ENCODE measurements around the gene FARP2.
A peak's percentile ranks its signal among the peaks of the same experiment; 100 is the strongest.
"Not testable (repeated sequence)": the region's sequence is repeated elsewhere in the genome, so short reads cannot be mapped to it uniquely, and the experiment has no call there.

Gene FARP2

GRCh38 chr2:241392753-241393152 lies 36.7 kb downstream of the FARP2 start:
- H3K27me3 Mint-ChIP-seq, DNase-seq, H3K4me3 Mint-ChIP-seq, H3K9me3 Mint-ChIP-seq: not testable (repeated sequence)
- peak; percentile 63 to 73 for ATAC-seq (replicated peaks)
- Mint-ChIP-seq H3K36me3 (peaks cover 15 to 40% of the 10 kb centered on the region in 2 donors), H3K27ac (peak overlapping the region; percentile 69), H3K4me1 (peaks cover 40 to 51% of the 10 kb centered on the region in 2 donors)

GRCh38 chr2:241393524-241394196 lies 37.6 kb downstream of the FARP2 start:
- H3K4me3 Mint-ChIP-seq = no peak overlapping the region
- H3K27ac Mint-ChIP-seq = no peak overlapping the region
- H3K36me3 Mint-ChIP-seq = peaks cover 15 to 31% of the 10 kb centered on the region in 2 donors
- ATAC-seq (replicated peaks) (peak in 1 of 2 donors; percentile 44), DNase-seq (no peak)
- peaks cover 40 to 51% of the 10 kb centered on the region in 2 donors for H3K4me1 Mint-ChIP-seq
- no peaks in the 10 kb centered on the region for H3K27me3 Mint-ChIP-seq
- H3K9me3 Mint-ChIP-seq = no peaks in the 10 kb centered on the region

- not testable (repeated sequence) for H3K4me3 Mint-ChIP-seq; DNase-seq; ATAC-seq (replicated peaks); H3K9me3 Mint-ChIP-seq; H3K27me3 Mint-ChIP-seq; H3K27ac Mint-ChIP-seq
- Mint-ChIP-seq H3K4me1 (peaks cover 28 to 29% of the 10 kb centered on the region in 2 donors), H3K36me3 (peaks cover 8 to 29% of the 10 kb centered on the region in 2 donors)
Observed at GRCh38 chr2:241396809-241397208, 40.7 kb downstream of the FARP2 start.

GRCh38 chr2:241399941-241400922 lies 44.1 kb downstream of the FARP2 start:
- Mint-ChIP-seq H3K27ac (no peak overlapping the region), H3K4me3 (no peak overlapping the region), H3K27me3 (no peaks in the 10 kb centered on the region), H3K36me3 (peaks cover 8 to 22% of the 10 kb centered on the region in 2 donors), H3K9me3 (no peaks in the 10 kb centered on the region), H3K4me1 (peaks cover 8 to 13% of the 10 kb centered on the region in 2 donors)
- DNase-seq = no peak
- ATAC-seq (replicated peaks) = no peak

- no peak for ATAC-seq (replicated peaks)
- Mint-ChIP-seq H3K27me3 (no peaks in the 10 kb centered on the region), H3K4me1 (no peaks in the 10 kb centered on the region), H3K27ac (no peak overlapping the region), H3K4me3 (no peak overlapping the region), H3K36me3 (peaks cover 22 to 30% of the 10 kb centered on the region in 2 donors), H3K9me3 (no peaks in the 10 kb centered on the region)
- DNase-seq = no peak
Observed at GRCh38 chr2:241408849-241409248, 52.8 kb downstream of the FARP2 start.

- no peaks in the 10 kb centered on the region for H3K9me3 Mint-ChIP-seq
- H3K4me3 Mint-ChIP-seq = no peak overlapping the region
- H3K27me3 Mint-ChIP-seq = no peaks in the 10 kb centered on the region
- DNase-seq = no peak
- H3K36me3 Mint-ChIP-seq = peaks cover 39 to 49% of the 10 kb centered on the region in 2 donors
- ATAC-seq (replicated peaks) = no peak
- no peak overlapping the region for H3K27ac Mint-ChIP-seq
- no peaks in the 10 kb centered on the region for H3K4me1 Mint-ChIP-seq
Observed at GRCh38 chr2:241410739-241411176, 54.7 kb downstream of the FARP2 start.

- Mint-ChIP-seq H3K27me3 (no peaks in the 10 kb centered on the region), H3K4me3 (no peak overlapping the region), H3K9me3 (no peaks in the 10 kb centered on the region), H3K36me3 (peaks cover 47 to 60% of the 10 kb centered on the region in 2 donors), H3K27ac (no peak overlapping the region), H3K4me1 (no peaks in the 10 kb centered on the region)
- DNase-seq (no peak), ATAC-seq (replicated peaks) (no peak)
Observed at GRCh38 chr2:241412144-241412543, 56.1 kb downstream of the FARP2 start.

GRCh38 chr2:241413501-241413900 lies 57.4 kb downstream of the FARP2 start:
- peaks cover 50 to 68% of the 10 kb centered on the region in 2 donors for H3K36me3 Mint-ChIP-seq
- not testable (repeated sequence) for H3K9me3 Mint-ChIP-seq; ATAC-seq (replicated peaks); H3K27me3 Mint-ChIP-seq; H3K27ac Mint-ChIP-seq; H3K4me3 Mint-ChIP-seq; H3K4me1 Mint-ChIP-seq; DNase-seq

- DNase-seq (no peak), ATAC-seq (replicated peaks) (no peak)
- Mint-ChIP-seq H3K9me3 (no peaks in the 10 kb centered on the region), H3K27me3 (no peaks in the 10 kb centered on the region), H3K36me3 (peaks cover 50 to 73% of the 10 kb centered on the region in 2 donors), H3K27ac (no peak overlapping the region), H3K4me3 (no peak overlapping the region), H3K4me1 (no peaks in the 10 kb centered on the region)
Observed at GRCh38 chr2:241413929-241414580, 58.0 kb downstream of the FARP2 start.

- H3K27ac Mint-ChIP-seq = no peak overlapping the region
- no peaks in the 10 kb centered on the region for H3K4me1 Mint-ChIP-seq
- no peaks in the 10 kb centered on the region for H3K9me3 Mint-ChIP-seq
- ATAC-seq (replicated peaks) (no peak), DNase-seq (no peak)
- no peaks in the 10 kb centered on the region for H3K27me3 Mint-ChIP-seq
- H3K36me3 Mint-ChIP-seq = peaks cover 53 to 73% of the 10 kb centered on the region in 2 donors
- H3K4me3 Mint-ChIP-seq = no peak overlapping the region
Observed at GRCh38 chr2:241415196-241415595, 59.1 kb downstream of the FARP2 start.

- Mint-ChIP-seq H3K4me1 (no peaks in the 10 kb centered on the region), H3K27ac (no peak overlapping the region), H3K9me3 (peaks cover 3 to 4% of the 10 kb centered on the region in 2 donors), H3K27me3 (no peaks in the 10 kb centered on the region), H3K36me3 (peaks cover 59 to 76% of the 10 kb centered on the region in 2 donors), H3K4me3 (no peak overlapping the region)
- DNase-seq = no peak
- ATAC-seq (replicated peaks) = no peak
Observed at GRCh38 chr2:241417626-241418025, 61.5 kb downstream of the FARP2 start.

- Mint-ChIP-seq H3K4me3 (no peak overlapping the region), H3K36me3 (peaks cover 60 to 79% of the 10 kb centered on the region in 2 donors), H3K27ac (no peak overlapping the region), H3K4me1 (no peaks in the 10 kb centered on the region), H3K27me3 (no peaks in the 10 kb centered on the region), H3K9me3 (peaks cover 16 to 18% of the 10 kb centered on the region in 2 donors)
- DNase-seq = no peak
- no peak for ATAC-seq (replicated peaks)
Observed at GRCh38 chr2:241421330-241421729, 65.2 kb downstream of the FARP2 start.

- H3K4me3 Mint-ChIP-seq; H3K27ac Mint-ChIP-seq; ATAC-seq (replicated peaks); H3K27me3 Mint-ChIP-seq; H3K4me1 Mint-ChIP-seq; DNase-seq: not testable (repeated sequence)
- peaks cover 16 to 18% of the 10 kb centered on the region in 2 donors for H3K9me3 Mint-ChIP-seq
- peaks cover 62 to 80% of the 10 kb centered on the region in 2 donors for H3K36me3 Mint-ChIP-seq
Observed at GRCh38 chr2:241421942-241422341, 65.9 kb downstream of the FARP2 start.

GRCh38 chr2:241422350-241422749 lies 66.3 kb downstream of the FARP2 start:
- DNase-seq (no peak), ATAC-seq (replicated peaks) (no peak)
- peaks cover 63 to 79% of the 10 kb centered on the region in 2 donors for H3K36me3 Mint-ChIP-seq
- H3K27ac Mint-ChIP-seq = no peak overlapping the region
- H3K4me1 Mint-ChIP-seq = no peaks in the 10 kb centered on the region
- no peaks in the 10 kb centered on the region for H3K27me3 Mint-ChIP-seq
- H3K4me3 Mint-ChIP-seq = no peak overlapping the region
- peaks cover 16 to 18% of the 10 kb centered on the region in 2 donors for H3K9me3 Mint-ChIP-seq

Measured in stimulated activated naive B cell treated with anti-CD40 and anti-IgM and Interleukin-4, amounts not matched to agents 10 μg/mL and 1 μg/mL and 100 μg/mL, for 72 hours (primary cell).